K562 (cell line): ENCODE data around the gene ATP10B. TPM values are rescaled to one million over a fixed set of nuclear protein-coding genes. Genes with fewer than 3 reads are reported as not detected.

Experiments used
- ATAC-seq: fragments of 200-7000 bp; cut with Tn5 transposase; 3 replicates; pipeline ENCODE4 v1.9.1; 2020; ENCODE audit warnings: moderate library complexity
- BruUV-seq: library from RNA; stranded (reverse); fragments of 400-500 nt; replicated peaks from 2 replicates; lab custom pipeline; 2021; lab: Mats Ljungman, UMichigan
- CTCF ChIA-PET: fragments of 300-600 bp; formaldehyde crosslinking; extraction: SDS; loops from one replicate; lab custom pipeline; 2021; ENCODE audit warnings: low intra/inter-chr PET ratio; lab: Yijun Ruan, JAX
- POLR2A ChIA-PET: fragments of 300-600, 350-650 bp; sonication (Branson Sonifier 250); formaldehyde crosslinking; extraction: SDS; loops from one replicate; lab custom pipeline; 2021; ENCODE audit warnings: antibody characterized with exemption, inconsistent platforms; lab: Yijun Ruan, JAX
- DNase-seq, 4 experiments: peaks; one replicate each; pipeline versions ENCODE4 v3.0.0 to v3.0.0-alpha.2; 2011 to 2018; ENCODE audit warnings: low spot score in 3 of 4, mixed read lengths in 3 of 4; ENCODE audit errors: extremely low read depth in 1 of 4
- FAIRE-seq: peaks from 2 replicates; lab custom pipeline; 2011; peaks lifted over from hg19 to GRCh38; lab: Jason Lieb, UNC
- H2AFZ ChIP-seq: 2 replicates; pipeline ENCODE4 v1.6.0; 2011; ENCODE audit warnings: low read depth, low read length, control low read depth, inconsistent platforms
- H3K27ac ChIP-seq: fragments of 200-600 bp; 3 replicates; pipeline ENCODE4 v1.8.0; 2011; ENCODE audit warnings: low read depth, mild to moderate bottlenecking, control low read depth, inconsistent platforms, low read length, moderate library complexity, mixed read lengths; ENCODE audit errors: extremely low read depth
- H3K27me3 ChIP-seq, 2 experiments: fragments of 300-600 bp in 1 of 2; 2 replicates in 1 of 2; 3 replicates in 1 of 2; pipeline versions ENCODE4 v1.6.0 to v1.8.0; 2011; ENCODE audit warnings: inconsistent platforms in 2 of 2, low read length in 2 of 2, mild to moderate bottlenecking in 1 of 2, mixed read lengths in 1 of 2, moderate library complexity in 1 of 2; ENCODE audit not compliant: control insufficient read depth in 2 of 2, insufficient read depth in 2 of 2
- H3K36me3 ChIP-seq: fragments of 300-600 bp; 3 replicates; pipeline ENCODE4 v1.8.0; 2011; ENCODE audit warnings: mild to moderate bottlenecking, low read length, inconsistent platforms; ENCODE audit not compliant: control insufficient read depth, insufficient read depth
- H3K4me1 ChIP-seq, 2 experiments: fragments of 200-600 bp in 1 of 2; replicated peaks in 1 of 2; 2 replicates in 1 of 2; 3 replicates in 1 of 2; pipeline versions ENCODE4 v1.5.1 to v1.8.0; 2011; ENCODE audit warnings: inconsistent platforms in 2 of 2, low read length in 2 of 2, mild to moderate bottlenecking in 1 of 2, mixed read lengths in 1 of 2, moderate library complexity in 1 of 2; ENCODE audit not compliant: control insufficient read depth in 2 of 2, insufficient read depth in 2 of 2
- H3K4me2 ChIP-seq: 2 replicates; pipeline ENCODE4 v1.6.1; 2011; ENCODE audit warnings: low read length, control low read depth, inconsistent platforms, mixed read lengths; ENCODE audit not compliant: insufficient read depth
- H3K4me3 ChIP-seq: fragments of 200-600 bp; sonication (generic), shearing (Covaris generic); 2 replicates; pipeline ENCODE4 v1.5.1; 2016; ENCODE audit warnings: control low read depth, inconsistent platforms
- H3K79me2 ChIP-seq: fragments of 200-600 bp; 3 replicates; pipeline ENCODE4 v1.8.0; 2011; ENCODE audit warnings: low read length, inconsistent platforms; ENCODE audit not compliant: control insufficient read depth, insufficient read depth
- H3K9ac ChIP-seq, 2 experiments: 2 replicates each; pipeline versions ENCODE4 v1.6.0 to v1.6.1; 2011; ENCODE audit warnings: low read depth in 2 of 2, low read length in 2 of 2, control low read depth in 1 of 2, inconsistent platforms in 1 of 2, mild to moderate bottlenecking in 1 of 2, mixed read lengths in 1 of 2; ENCODE audit not compliant: insufficient read depth in 1 of 2
- H3K9me1 ChIP-seq: one replicate; pipeline ENCODE4 v1.6.0; 2011; ENCODE audit warnings: inconsistent platforms, mild to moderate bottlenecking, low read length, moderate library complexity; ENCODE audit not compliant: control insufficient read depth, insufficient read depth
- H3K9me3 ChIP-seq: replicated peaks from 2 replicates; pipeline ENCODE4 v1.5.1; 2011; ENCODE audit warnings: low read depth, low read length, inconsistent platforms; ENCODE audit not compliant: control insufficient read depth, insufficient read depth
- H4K20me1 ChIP-seq: replicated peaks from 2 replicates; pipeline ENCODE4 v1.6.1; 2011; ENCODE audit warnings: low read length, inconsistent platforms, mixed read lengths; ENCODE audit not compliant: control insufficient read depth, insufficient read depth
- ARID1B ChIP-seq: fragments of 450-650 bp; IDR thresholded peaks from 2 replicates; pipeline ENCODE4 v1.6.1; 2016; ENCODE audit warnings: antibody characterized with exemption, mild to moderate bottlenecking, inconsistent platforms
- CREBBP ChIP-seq: IDR thresholded peaks from one replicate; pipeline ENCODE4 v1.6.1; 2012; ENCODE audit warnings: low read depth, mild to moderate bottlenecking, control low read depth, inconsistent platforms, low read length
- KAT2B ChIP-seq: IDR thresholded peaks from one replicate; pipeline ENCODE4 v1.6.1; 2012; ENCODE audit warnings: low read depth, mild to moderate bottlenecking, control low read depth, inconsistent platforms, low read length, moderate library complexity
- MAZ ChIP-seq, 2 experiments: fragments of 450-650 bp in 1 of 2; sonication (generic) in 1 of 2; formaldehyde crosslinking; IDR thresholded peaks in 1 of 2; conservative IDR thresholded peaks in 1 of 2; 2 replicates each; pipeline versions ENCODE4 v1.4.0 to v1.5.0; 2020; ENCODE audit warnings: mild to moderate bottlenecking in 1 of 2, missing genetic modification reagents in 1 of 2
- MECOM ChIP-seq: fragments of 250-450 bp; sonication (Bioruptor Pico); IDR thresholded peaks from 2 replicates; pipeline ENCODE4 v1.8.0; 2022; ENCODE audit warnings: inconsistent platforms
- MEIS2 ChIP-seq: fragments of 450-650 bp; IDR thresholded peaks from 2 replicates; pipeline ENCODE4 v1.6.1; 2014; ENCODE audit warnings: mild to moderate bottlenecking; ENCODE audit not compliant: partially characterized antibody
- POLR3G ChIP-seq: IDR thresholded peaks from 2 replicates; pipeline ENCODE4 v1.6.1; 2011; ENCODE audit not compliant: insufficient read length, insufficient replicate concordance; ENCODE audit errors: extremely low read depth
- PPARD ChIP-seq: fragments of 250-450 bp; sonication (Bioruptor Pico); IDR thresholded peaks from 2 replicates; pipeline ENCODE4 v1.8.0; 2022; ENCODE audit warnings: inconsistent platforms, mild to moderate bottlenecking, moderate library complexity
- ZFP1 ChIP-seq: fragments of 450-650 bp; formaldehyde crosslinking; IDR thresholded peaks from 2 replicates; pipeline ENCODE4 v1.4.0; 2020; ENCODE audit warnings: mild to moderate bottlenecking, mixed read lengths
- ZFPM2 ChIP-seq: fragments of 250-450 bp; sonication (Bioruptor Pico); IDR thresholded peaks from 2 replicates; pipeline ENCODE4 v1.5.1; 2022; ENCODE audit warnings: mild to moderate bottlenecking
- WGBS: fragments of 100-300 bp; shearing (Covaris generic); methylation state at CpG from one replicate; pipeline ENCODE4 v1.1.6; 2016; ENCODE audit warnings: low coverage, mixed read lengths; ENCODE audit not compliant: insufficient coverage; ENCODE audit errors: missing lambda C conversion rate; 5-methylcytosine and 5-hydroxymethylcytosine counted together
- in situ Hi-C: fragments of 300-500 bp; cut with MboI; formaldehyde crosslinking; loops from 4 replicates; pipeline ENCODE4 v1.15.0; 2018; ENCODE audit warnings: inconsistent platforms, mixed read lengths
- intact Hi-C: fragments of 100-400 bp; cut with micrococcal nuclease; formaldehyde crosslinking; loops from 2 replicates; pipeline ENCODE4 v1.14.2; 2022
- polyA plus RNA-seq, 8 experiments: library from polyadenylated mRNA; depleted of rRNA in 4 of 8; stranded (reverse) in 5 of 8; unstranded in 3 of 8; fragments of >200 nt; fragmentation: Nextera tagmentation in 2 of 8; fragmentation: Illumina TruSeq in 1 of 8; extraction: Ambion mirVana in 2 of 8; extraction: Trizol in 1 of 8; gene quantifications; 2 replicates each; pipeline versions ENCODE4 v1.2.1 to v1.2.3, GENCODE V29; 2011 to 2014; ENCODE audit warnings: inconsistent platforms in 1 of 8, missing spikeins in 1 of 8
- total RNA-seq, 7 experiments: library from RNA; depleted of rRNA in 6 of 7; stranded (reverse); fragments of >200 nt in 6 of 7; fragmentation: Illumina TruSeq in 2 of 7; extraction: Trizol in 2 of 7; gene quantifications; 2 replicates each; pipeline versions ENCODE4 v1.2.1 to v1.2.3, GENCODE V29; 2011 to 2021; ENCODE audit warnings: low replicate concordance in 1 of 7
- TF ChIP-seq, protein P1 (sequence below): fragments of 450-650 bp; IDR thresholded peaks from 2 replicates; pipeline ENCODE4 v1.6.1; 2016; ENCODE audit warnings: mild to moderate bottlenecking, moderate library complexity

Gene ATP10B
- total and polyA plus RNA-seq, 9 of the 15 experiments (the other 6 are each of a cell fraction or from before 2014, with no cell fraction given), result 0.04 TPM; not detected in 8

DNA sequence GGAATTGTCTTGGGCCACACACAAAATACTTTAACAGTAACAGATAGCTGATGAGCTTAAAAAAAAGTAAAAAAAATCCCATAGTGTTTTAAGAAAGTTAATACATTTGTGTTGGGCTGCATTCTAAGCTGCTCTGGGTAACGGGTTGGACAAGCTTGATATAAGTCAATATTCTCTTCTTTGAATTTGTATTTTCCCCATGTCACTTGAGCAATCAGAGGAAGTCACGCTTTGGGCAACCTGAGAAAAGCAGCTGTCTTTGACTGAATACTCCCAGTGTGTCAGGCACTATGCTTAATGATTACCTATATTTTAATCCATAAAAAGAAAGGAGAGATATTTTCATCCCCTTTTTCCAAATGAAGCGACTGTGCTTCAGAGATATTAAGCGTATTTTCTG lies 84.9 kb downstream of the ATP10B start:
- H4K20me1 ChIP-seq, result no peaks in the 10 kb centered on the region
- no peaks in the 10 kb centered on the region for H3K9me1 ChIP-seq
- H3K4me2 ChIP-seq, result no peak overlapping the region
- H3K9me3 ChIP-seq, result no peaks in the 10 kb centered on the region
- H3K4me3 ChIP-seq, result no peak overlapping the region
- ATAC-seq, result no peak
- POLR2A ChIA-PET, result no interaction called here
- H3K79me2 ChIP-seq, result no peaks in the 10 kb centered on the region
- in situ Hi-C loops (no loop called here), intact Hi-C loops (no loop called here)
- CTCF ChIA-PET, result no interaction called here
- DNase-seq, result no peak
- BruUV-seq, result no TSS peak
- H3K27me3 ChIP-seq, result no peaks in the 10 kb centered on the region
- no peak overlapping the region for H3K9ac ChIP-seq
- H2AFZ ChIP-seq, result no peak overlapping the region
- WGBS, result 0% methylated on average over 4 of the region's 4 CpGs
- H3K4me1 ChIP-seq, result no peaks in the 10 kb centered on the region
- no peak overlapping the region for H3K27ac ChIP-seq
- no peak for FAIRE-seq
- H3K36me3 ChIP-seq, result no peaks in the 10 kb centered on the region
- TF ChIP-seq MEIS2, result no peak
- no peak for TF ChIP-seq ARID1B
- no peak for TF ChIP-seq ZFPM2 (CRISPR knock-in tag)
- no peak for TF ChIP-seq POLR3G
- TF ChIP-seq MECOM (CRISPR knock-in tag), result no peak
- no peak for TF ChIP-seq ZFP1 (CRISPR knock-in tag)
- TF ChIP-seq CREBBP, result no peak
- no peak for TF ChIP-seq MAZ (CRISPR knock-in tag; conservative IDR thresholded peaks at IDR 0.05 in 1 of 2, IDR thresholded peaks at IDR 0.05 in 1 of 2)
- TF ChIP-seq KAT2B, result no peak
- TF ChIP-seq, protein P1, sequence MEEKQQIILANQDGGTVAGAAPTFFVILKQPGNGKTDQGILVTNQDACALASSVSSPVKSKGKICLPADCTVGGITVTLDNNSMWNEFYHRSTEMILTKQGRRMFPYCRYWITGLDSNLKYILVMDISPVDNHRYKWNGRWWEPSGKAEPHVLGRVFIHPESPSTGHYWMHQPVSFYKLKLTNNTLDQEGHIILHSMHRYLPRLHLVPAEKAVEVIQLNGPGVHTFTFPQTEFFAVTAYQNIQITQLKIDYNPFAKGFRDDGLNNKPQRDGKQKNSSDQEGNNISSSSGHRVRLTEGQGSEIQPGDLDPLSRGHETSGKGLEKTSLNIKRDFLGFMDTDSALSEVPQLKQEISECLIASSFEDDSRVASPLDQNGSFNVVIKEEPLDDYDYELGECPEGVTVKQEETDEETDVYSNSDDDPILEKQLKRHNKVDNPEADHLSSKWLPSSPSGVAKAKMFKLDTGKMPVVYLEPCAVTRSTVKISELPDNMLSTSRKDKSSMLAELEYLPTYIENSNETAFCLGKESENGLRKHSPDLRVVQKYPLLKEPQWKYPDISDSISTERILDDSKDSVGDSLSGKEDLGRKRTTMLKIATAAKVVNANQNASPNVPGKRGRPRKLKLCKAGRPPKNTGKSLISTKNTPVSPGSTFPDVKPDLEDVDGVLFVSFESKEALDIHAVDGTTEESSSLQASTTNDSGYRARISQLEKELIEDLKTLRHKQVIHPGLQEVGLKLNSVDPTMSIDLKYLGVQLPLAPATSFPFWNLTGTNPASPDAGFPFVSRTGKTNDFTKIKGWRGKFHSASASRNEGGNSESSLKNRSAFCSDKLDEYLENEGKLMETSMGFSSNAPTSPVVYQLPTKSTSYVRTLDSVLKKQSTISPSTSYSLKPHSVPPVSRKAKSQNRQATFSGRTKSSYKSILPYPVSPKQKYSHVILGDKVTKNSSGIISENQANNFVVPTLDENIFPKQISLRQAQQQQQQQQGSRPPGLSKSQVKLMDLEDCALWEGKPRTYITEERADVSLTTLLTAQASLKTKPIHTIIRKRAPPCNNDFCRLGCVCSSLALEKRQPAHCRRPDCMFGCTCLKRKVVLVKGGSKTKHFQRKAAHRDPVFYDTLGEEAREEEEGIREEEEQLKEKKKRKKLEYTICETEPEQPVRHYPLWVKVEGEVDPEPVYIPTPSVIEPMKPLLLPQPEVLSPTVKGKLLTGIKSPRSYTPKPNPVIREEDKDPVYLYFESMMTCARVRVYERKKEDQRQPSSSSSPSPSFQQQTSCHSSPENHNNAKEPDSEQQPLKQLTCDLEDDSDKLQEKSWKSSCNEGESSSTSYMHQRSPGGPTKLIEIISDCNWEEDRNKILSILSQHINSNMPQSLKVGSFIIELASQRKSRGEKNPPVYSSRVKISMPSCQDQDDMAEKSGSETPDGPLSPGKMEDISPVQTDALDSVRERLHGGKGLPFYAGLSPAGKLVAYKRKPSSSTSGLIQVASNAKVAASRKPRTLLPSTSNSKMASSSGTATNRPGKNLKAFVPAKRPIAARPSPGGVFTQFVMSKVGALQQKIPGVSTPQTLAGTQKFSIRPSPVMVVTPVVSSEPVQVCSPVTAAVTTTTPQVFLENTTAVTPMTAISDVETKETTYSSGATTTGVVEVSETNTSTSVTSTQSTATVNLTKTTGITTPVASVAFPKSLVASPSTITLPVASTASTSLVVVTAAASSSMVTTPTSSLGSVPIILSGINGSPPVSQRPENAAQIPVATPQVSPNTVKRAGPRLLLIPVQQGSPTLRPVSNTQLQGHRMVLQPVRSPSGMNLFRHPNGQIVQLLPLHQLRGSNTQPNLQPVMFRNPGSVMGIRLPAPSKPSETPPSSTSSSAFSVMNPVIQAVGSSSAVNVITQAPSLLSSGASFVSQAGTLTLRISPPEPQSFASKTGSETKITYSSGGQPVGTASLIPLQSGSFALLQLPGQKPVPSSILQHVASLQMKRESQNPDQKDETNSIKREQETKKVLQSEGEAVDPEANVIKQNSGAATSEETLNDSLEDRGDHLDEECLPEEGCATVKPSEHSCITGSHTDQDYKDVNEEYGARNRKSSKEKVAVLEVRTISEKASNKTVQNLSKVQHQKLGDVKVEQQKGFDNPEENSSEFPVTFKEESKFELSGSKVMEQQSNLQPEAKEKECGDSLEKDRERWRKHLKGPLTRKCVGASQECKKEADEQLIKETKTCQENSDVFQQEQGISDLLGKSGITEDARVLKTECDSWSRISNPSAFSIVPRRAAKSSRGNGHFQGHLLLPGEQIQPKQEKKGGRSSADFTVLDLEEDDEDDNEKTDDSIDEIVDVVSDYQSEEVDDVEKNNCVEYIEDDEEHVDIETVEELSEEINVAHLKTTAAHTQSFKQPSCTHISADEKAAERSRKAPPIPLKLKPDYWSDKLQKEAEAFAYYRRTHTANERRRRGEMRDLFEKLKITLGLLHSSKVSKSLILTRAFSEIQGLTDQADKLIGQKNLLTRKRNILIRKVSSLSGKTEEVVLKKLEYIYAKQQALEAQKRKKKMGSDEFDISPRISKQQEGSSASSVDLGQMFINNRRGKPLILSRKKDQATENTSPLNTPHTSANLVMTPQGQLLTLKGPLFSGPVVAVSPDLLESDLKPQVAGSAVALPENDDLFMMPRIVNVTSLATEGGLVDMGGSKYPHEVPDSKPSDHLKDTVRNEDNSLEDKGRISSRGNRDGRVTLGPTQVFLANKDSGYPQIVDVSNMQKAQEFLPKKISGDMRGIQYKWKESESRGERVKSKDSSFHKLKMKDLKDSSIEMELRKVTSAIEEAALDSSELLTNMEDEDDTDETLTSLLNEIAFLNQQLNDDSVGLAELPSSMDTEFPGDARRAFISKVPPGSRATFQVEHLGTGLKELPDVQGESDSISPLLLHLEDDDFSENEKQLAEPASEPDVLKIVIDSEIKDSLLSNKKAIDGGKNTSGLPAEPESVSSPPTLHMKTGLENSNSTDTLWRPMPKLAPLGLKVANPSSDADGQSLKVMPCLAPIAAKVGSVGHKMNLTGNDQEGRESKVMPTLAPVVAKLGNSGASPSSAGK, result no peak
- no peak for TF ChIP-seq PPARD (CRISPR knock-in tag)
